HUES6 (cell line): ENCODE data around the gene SOBP.

Experiments used
- H3K27ac ChIP-seq: 2 replicates; pipeline ENCODE4 v1.7.0; 2013; ENCODE audit warnings: low read depth, mild to moderate bottlenecking, low read length, inconsistent platforms
- H3K27me3 ChIP-seq: 2 replicates; pipeline ENCODE4 v1.6.1; 2013; ENCODE audit warnings: low read length; ENCODE audit not compliant: control insufficient read depth, insufficient read depth
- H3K36me3 ChIP-seq: 2 replicates; pipeline ENCODE4 v1.6.1; 2013; ENCODE audit warnings: low read length; ENCODE audit not compliant: control insufficient read depth, insufficient read depth
- H3K4me1 ChIP-seq: 2 replicates; pipeline ENCODE4 v1.6.1; 2013; ENCODE audit warnings: low read length; ENCODE audit not compliant: control insufficient read depth, insufficient read depth
- H3K4me3 ChIP-seq: 2 replicates; pipeline ENCODE4 v1.5.1; 2013; ENCODE audit warnings: low read depth, low read length
- H3K9ac ChIP-seq: one replicate; pipeline ENCODE4 v1.6.1; 2013; ENCODE audit warnings: mild to moderate bottlenecking, low read length
- H3K9me3 ChIP-seq: 2 replicates; pipeline ENCODE4 v1.6.1; 2013; ENCODE audit warnings: low read depth, low read length; ENCODE audit not compliant: control insufficient read depth, insufficient read depth

Gene SOBP

GRCh38 chr6:107572886-107573285, 83.0 kb downstream of the SOBP start:
- no peak overlapping the region for H3K4me3 ChIP-seq
- H3K27ac ChIP-seq: no peak overlapping the region
- no peak overlapping the region for H3K9ac ChIP-seq
- no peaks in the 10 kb centered on the region for H3K9me3 ChIP-seq
- no peaks in the 10 kb centered on the region for H3K36me3 ChIP-seq
- H3K4me1 ChIP-seq: no peaks in the 10 kb centered on the region
- no peaks in the 10 kb centered on the region for H3K27me3 ChIP-seq

GRCh38 chr6:107574856-107575255, 84.9 kb downstream of the SOBP start:
- Histone ChIP-seq H3K36me3 (no peaks in the 10 kb centered on the region), H3K4me3 (no peak overlapping the region), H3K27me3 (no peaks in the 10 kb centered on the region), H3K4me1 (peaks cover 14% of the 10 kb centered on the region), H3K9ac (no peak overlapping the region), H3K27ac (no peak overlapping the region), H3K9me3 (no peaks in the 10 kb centered on the region)

- H3K27ac ChIP-seq: no peak overlapping the region
- no peaks in the 10 kb centered on the region for H3K27me3 ChIP-seq
- no peak overlapping the region for H3K9ac ChIP-seq
- no peaks in the 10 kb centered on the region for H3K36me3 ChIP-seq
- peaks cover 14% of the 10 kb centered on the region for H3K4me1 ChIP-seq
- no peaks in the 10 kb centered on the region for H3K9me3 ChIP-seq
- H3K4me3 ChIP-seq: no peak overlapping the region
Observed at GRCh38 chr6:107576852-107577251, 86.9 kb downstream of the SOBP start.

- H3K4me3 ChIP-seq: peak overlapping the region; percentile 17; the same call in 1 of the 2 replicates
- H3K9ac ChIP-seq: peak overlapping the region; percentile 14
- H3K27me3 ChIP-seq: no peaks in the 10 kb centered on the region
- peaks cover 14% of the 10 kb centered on the region for H3K4me1 ChIP-seq
- H3K27ac ChIP-seq: peak overlapping the region; percentile 62
- H3K36me3 ChIP-seq: no peaks in the 10 kb centered on the region
- H3K9me3 ChIP-seq: no peaks in the 10 kb centered on the region
Observed at GRCh38 chr6:107578642-107579341, 88.9 kb downstream of the SOBP start.

- Histone ChIP-seq H3K9me3 (no peaks in the 10 kb centered on the region), H3K4me1 (peaks cover 14% of the 10 kb centered on the region), H3K4me3 (no peak overlapping the region), H3K27me3 (no peaks in the 10 kb centered on the region), H3K36me3 (no peaks in the 10 kb centered on the region), H3K9ac (no peak overlapping the region), H3K27ac (no peak overlapping the region)
Observed at GRCh38 chr6:107579456-107580056, 89.6 kb downstream of the SOBP start.

- Histone ChIP-seq H3K4me1 (peaks cover 24% of the 10 kb centered on the region), H3K4me3 (no peak overlapping the region), H3K9ac (no peak overlapping the region)
Observed at GRCh38 chr6:107582086-107582485, 92.2 kb downstream of the SOBP start.

GRCh38 chr6:107584726-107585125, 94.8 kb downstream of the SOBP start:
- no peak overlapping the region for H3K9ac ChIP-seq
- H3K27ac ChIP-seq: no peak overlapping the region
- H3K4me1 ChIP-seq: peaks cover 11% of the 10 kb centered on the region
- no peaks in the 10 kb centered on the region for H3K36me3 ChIP-seq
- no peaks in the 10 kb centered on the region for H3K9me3 ChIP-seq
- no peak overlapping the region for H3K4me3 ChIP-seq
- no peaks in the 10 kb centered on the region for H3K27me3 ChIP-seq

More at GRCh38 chr6:107582086-107582485, 92.2 kb downstream of the SOBP start:
- Histone ChIP-seq H3K27ac (no peak overlapping the region), H3K9me3 (no peaks in the 10 kb centered on the region), H3K27me3 (no peaks in the 10 kb centered on the region), H3K36me3 (no peaks in the 10 kb centered on the region)

- H3K36me3 ChIP-seq: no peaks in the 10 kb centered on the region
Observed at GRCh38 chr6:107585815-107586435, 96.0 kb downstream of the SOBP start.

GRCh38 chr6:107587451-107587850, 97.5 kb downstream of the SOBP start:
- H3K4me3 ChIP-seq: no peak overlapping the region
- H3K36me3 ChIP-seq: no peaks in the 10 kb centered on the region
- H3K27me3 ChIP-seq: no peaks in the 10 kb centered on the region
- no peaks in the 10 kb centered on the region for H3K9me3 ChIP-seq
- peaks cover 15% of the 10 kb centered on the region for H3K4me1 ChIP-seq
- H3K9ac ChIP-seq: no peak overlapping the region
- H3K27ac ChIP-seq: no peak overlapping the region

More at GRCh38 chr6:107585815-107586435, 96.0 kb downstream of the SOBP start:
- Histone ChIP-seq H3K27ac (no peak overlapping the region), H3K9me3 (no peaks in the 10 kb centered on the region), H3K9ac (no peak overlapping the region), H3K4me1 (peaks cover 15% of the 10 kb centered on the region), H3K4me3 (no peak overlapping the region), H3K27me3 (no peaks in the 10 kb centered on the region)

- H3K27me3 ChIP-seq: no peaks in the 10 kb centered on the region
- no peaks in the 10 kb centered on the region for H3K36me3 ChIP-seq
- peaks cover 15% of the 10 kb centered on the region for H3K4me1 ChIP-seq
- H3K4me3 ChIP-seq: no peak overlapping the region
- no peaks in the 10 kb centered on the region for H3K9me3 ChIP-seq
- no peak overlapping the region for H3K9ac ChIP-seq
- no peak overlapping the region for H3K27ac ChIP-seq
Observed at GRCh38 chr6:107589199-107589598, 99.3 kb downstream of the SOBP start.

GRCh38 chr6:107589934-107590333, 100.0 kb downstream of the SOBP start:
- no peak overlapping the region for H3K4me3 ChIP-seq
- no peaks in the 10 kb centered on the region for H3K27me3 ChIP-seq
- no peaks in the 10 kb centered on the region for H3K36me3 ChIP-seq
- no peak overlapping the region for H3K27ac ChIP-seq
- H3K4me1 ChIP-seq: peaks cover 15% of the 10 kb centered on the region
- H3K9ac ChIP-seq: no peak overlapping the region
- H3K9me3 ChIP-seq: no peaks in the 10 kb centered on the region
